Transverse colon (tissue), 4 donors: ENCODE measurements around the gene GAS2.

Source experiments
- CTCF ChIP-seq, 5 experiments: fragments of 200-600 bp in 3 of 5; fragments of 450-650 bp in 2 of 5; sonication (generic) in 3 of 5; IDR thresholded peaks; 1 replicate in 2 of 5; 2 replicates in 3 of 5; pipeline ENCODE4 v1.5.1; 2016 to 2017; ENCODE audit warnings: antibody characterized with exemption in 5 of 5, inconsistent platforms in 3 of 5, mild to moderate bottlenecking in 2 of 5, moderate library complexity in 1 of 5
- EP300 ChIP-seq: sonication (generic); formaldehyde crosslinking; IDR thresholded peaks from one replicate; pipeline ENCODE4 v1.6.1; 2017; ENCODE audit warnings: antibody characterized with exemption, low read depth
- POLR2A ChIP-seq: fragments of 450-650 bp; IDR thresholded peaks from one replicate; pipeline ENCODE4 v1.6.1; 2016; ENCODE audit warnings: antibody characterized with exemption, mild to moderate bottlenecking, moderate library complexity
- POLR2AphosphoS5 ChIP-seq, 3 donors: sonication (generic); formaldehyde crosslinking; IDR thresholded peaks; one replicate each; pipeline ENCODE4 v1.6.1; 2016; ENCODE audit warnings: antibody characterized with exemption in 3 of 3

GRCh38 chr11:22753416-22753815 lies 87.0 kb downstream of the GAS2 start:
- TF ChIP-seq CTCF (IDR thresholded peaks at IDR 0.05) (no peak), POLR2A (no peak), EP300 (no peak), POLR2AphosphoS5 (IDR thresholded peaks at IDR 0.05) (no peak)
